Thyroid gland (tissue), 4 donors: Measurements from ENCODE around the gene KREMEN1. TPM values are rescaled to one million over a fixed set of nuclear protein-coding genes. Genes with fewer than 3 reads are reported as not detected.
A peak's percentile ranks its signal among the peaks of the same experiment; 100 is the strongest.
"Not testable (repeated sequence)": the region's sequence is repeated elsewhere in the genome, so short reads cannot be mapped to it uniquely, and the experiment has no call there.

Source experiments
- DNase-seq, 2 donors: peaks; one replicate each; pipeline ENCODE4 v3.0.0-alpha.2; 2019
- H3K27ac ChIP-seq, 3 donors: fragments of 200-600 bp; sonication (generic); 1 replicate in 2 of 3; 2 replicates in 1 of 3; pipeline ENCODE4 v1.5.1; 2016 to 2019; ENCODE audit warnings: mild to moderate bottlenecking in 1 of 3, moderate library complexity in 1 of 3
- H3K27me3 ChIP-seq: fragments of 200-600 bp; sonication (generic); one replicate; pipeline ENCODE4 v1.5.1; 2019
- H3K36me3 ChIP-seq, 2 donors: fragments of 200-600 bp; sonication (generic); one replicate each; pipeline ENCODE4 v1.5.1; 2016 to 2019
- H3K4me1 ChIP-seq, 2 donors: fragments of 200-600 bp; sonication (generic); one replicate each; pipeline ENCODE4 v1.5.1; 2017 to 2019
- H3K4me3 ChIP-seq, 3 donors: fragments of 200-600 bp; sonication (generic); replicated peaks in 1 of 3; 1 replicate in 2 of 3; 2 replicates in 1 of 3; pipeline ENCODE4 v1.5.1; 2016; ENCODE audit warnings: mild to moderate bottlenecking in 1 of 3
- H3K9me3 ChIP-seq: fragments of 200-600 bp; sonication (generic); one replicate; pipeline ENCODE4 v1.5.1; 2017
- POLR2A ChIP-seq, 2 donors: fragments of 450-650 bp; IDR thresholded peaks; one replicate each; pipeline ENCODE4 v1.6.1; 2017; ENCODE audit warnings: antibody characterized with exemption in 2 of 2, mild to moderate bottlenecking in 2 of 2, moderate library complexity in 1 of 2
- WGBS, 2 donors: methylation state at CpG; one replicate each; pipeline ENCODE4 v1.1.5; 2017; 5-methylcytosine and 5-hydroxymethylcytosine counted together
- intact Hi-C: fragments of 100-400 bp; cut with DNase I; formaldehyde crosslinking; loops from one replicate; pipeline ENCODE4 v1.15.1; 2023
- total RNA-seq, 4 donors: library from RNA; depleted of rRNA; stranded (reverse); fragments of >200 nt; gene quantifications; one replicate each; pipeline ENCODE4 v1.2.3, GENCODE V29; 2016
- TF ChIP-seq, protein P1 (sequence below), 6 experiments: fragments of 200-600 bp in 3 of 6; fragments of 450-650 bp in 3 of 6; sonication (generic) in 3 of 6; IDR thresholded peaks; one replicate each; pipeline ENCODE4 v1.5.1; 2016 to 2019; ENCODE audit warnings: antibody characterized with exemption in 6 of 6, mild to moderate bottlenecking in 2 of 6, inconsistent platforms in 1 of 6, moderate library complexity in 1 of 6

The KREMEN1 gene
- total RNA-seq, 4 donors from 2014 or later = 18.1 to 27.1 (median 25.6) TPM

- TF ChIP-seq, protein P1, sequence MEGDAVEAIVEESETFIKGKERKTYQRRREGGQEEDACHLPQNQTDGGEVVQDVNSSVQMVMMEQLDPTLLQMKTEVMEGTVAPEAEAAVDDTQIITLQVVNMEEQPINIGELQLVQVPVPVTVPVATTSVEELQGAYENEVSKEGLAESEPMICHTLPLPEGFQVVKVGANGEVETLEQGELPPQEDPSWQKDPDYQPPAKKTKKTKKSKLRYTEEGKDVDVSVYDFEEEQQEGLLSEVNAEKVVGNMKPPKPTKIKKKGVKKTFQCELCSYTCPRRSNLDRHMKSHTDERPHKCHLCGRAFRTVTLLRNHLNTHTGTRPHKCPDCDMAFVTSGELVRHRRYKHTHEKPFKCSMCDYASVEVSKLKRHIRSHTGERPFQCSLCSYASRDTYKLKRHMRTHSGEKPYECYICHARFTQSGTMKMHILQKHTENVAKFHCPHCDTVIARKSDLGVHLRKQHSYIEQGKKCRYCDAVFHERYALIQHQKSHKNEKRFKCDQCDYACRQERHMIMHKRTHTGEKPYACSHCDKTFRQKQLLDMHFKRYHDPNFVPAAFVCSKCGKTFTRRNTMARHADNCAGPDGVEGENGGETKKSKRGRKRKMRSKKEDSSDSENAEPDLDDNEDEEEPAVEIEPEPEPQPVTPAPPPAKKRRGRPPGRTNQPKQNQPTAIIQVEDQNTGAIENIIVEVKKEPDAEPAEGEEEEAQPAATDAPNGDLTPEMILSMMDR (IDR thresholded peaks at IDR 0.05) = no peak
- peak in 1 of 2 donors; percentile 19 for DNase-seq
- Histone ChIP-seq H3K27me3 (no peaks in the 10 kb centered on the region), H3K27ac (peak overlapping the region in 2 of 3 donors; percentile 64 to 83), H3K9me3 (no peaks in the 10 kb centered on the region), H3K36me3 (no peaks in the 10 kb centered on the region), H3K4me3 (no peak overlapping the region), H3K4me1 (peaks cover 56 to 62% of the 10 kb centered on the region in 2 donors)
- intact Hi-C loops = no loop called here
- 74 to 79% methylated on average over 3 of the region's 3 CpGs for WGBS, 2 donors
These were observed 8.8 kb downstream of the KREMEN1 start for GRCh38 chr22:29081517-29082236.

DNA sequence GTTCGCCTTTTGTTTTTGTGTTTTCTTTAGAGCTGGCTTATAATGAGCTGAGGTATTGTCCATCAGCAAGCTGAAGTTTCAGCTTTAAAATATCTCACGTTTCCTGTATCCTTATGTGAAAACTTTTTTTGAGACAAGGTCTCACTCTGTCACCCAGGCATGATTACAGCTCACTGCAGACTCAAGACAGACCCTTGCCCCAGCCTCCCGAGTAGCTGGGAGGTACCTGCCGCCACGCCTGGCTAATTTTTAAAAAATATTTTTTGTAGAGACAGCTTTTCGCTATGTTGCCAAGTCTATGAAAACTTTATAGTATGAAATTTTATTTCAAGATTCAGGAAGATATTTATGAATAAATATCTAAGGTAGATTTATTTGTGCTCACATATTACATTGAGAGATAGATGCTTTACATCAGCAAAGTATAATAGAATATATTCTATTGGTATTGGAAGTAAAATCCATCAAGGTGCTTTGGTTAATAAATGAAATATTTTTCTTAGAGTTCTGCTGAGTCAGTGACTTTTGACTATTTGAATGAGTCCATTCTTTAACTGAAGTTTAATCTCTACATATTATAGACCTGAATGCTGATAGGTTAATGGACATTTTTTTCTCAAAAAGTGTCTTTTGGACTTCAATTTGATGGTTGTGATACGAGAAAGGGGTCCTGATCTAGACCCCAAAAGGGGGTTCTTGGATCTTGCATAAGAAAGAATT is 10.2 kb downstream of the KREMEN1 start:
- 46 to 60% methylated on average over 7 of the region's 7 CpGs for whole genome bisulfite sequencing, 2 donors
- Histone ChIP-seq H3K27ac (peak overlapping the region; percentile 31 to 83 (median 64)), H3K27me3 (no peaks in the 10 kb centered on the region), H3K4me3 (no peak overlapping the region), H3K9me3 (no peaks in the 10 kb centered on the region), H3K36me3 (no peaks in the 10 kb centered on the region), H3K4me1 (peaks cover 51 to 54% of the 10 kb centered on the region in 2 donors)
- TF ChIP-seq, protein P1 (IDR thresholded peaks at IDR 0.05) = no peak
- TF ChIP-seq POLR2A (IDR thresholded peaks at IDR 0.05) = no peak
- intact Hi-C loops = no loop called here
- peak; percentile 55 to 57 for DNase-seq

DNA sequence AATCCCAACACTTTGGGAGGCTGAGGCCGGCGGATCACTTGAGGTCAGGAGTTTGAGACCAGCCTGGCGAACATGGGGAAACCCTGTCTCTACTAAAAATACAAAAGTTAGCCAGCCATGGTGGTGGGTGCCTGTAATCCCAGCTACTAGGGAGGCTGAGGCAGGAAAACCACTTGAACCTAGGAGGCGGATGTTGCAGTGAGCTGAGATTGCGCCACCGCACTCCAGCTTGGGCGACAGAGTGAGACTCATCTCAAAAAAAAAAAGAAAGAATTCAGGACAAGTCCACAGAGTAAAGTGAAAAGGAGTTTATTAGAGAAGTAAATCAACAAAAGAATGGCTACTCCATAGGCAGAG is 10.7 kb downstream of the KREMEN1 start:
- H3K4me3 ChIP-seq, intact Hi-C loops, H3K36me3 ChIP-seq, H3K9me3 ChIP-seq, H3K27me3 ChIP-seq: not testable (repeated sequence)
- 95 to 97% methylated on average over 7 of the region's 7 CpGs for WGBS, 2 donors
- DNase-seq = peak; percentile 41 to 47
- Histone ChIP-seq H3K27ac (peak overlapping the region; percentile 1 to 83 (median 29)), H3K4me1 (peaks cover 47 to 50% of the 10 kb centered on the region in 2 donors)

DNA sequence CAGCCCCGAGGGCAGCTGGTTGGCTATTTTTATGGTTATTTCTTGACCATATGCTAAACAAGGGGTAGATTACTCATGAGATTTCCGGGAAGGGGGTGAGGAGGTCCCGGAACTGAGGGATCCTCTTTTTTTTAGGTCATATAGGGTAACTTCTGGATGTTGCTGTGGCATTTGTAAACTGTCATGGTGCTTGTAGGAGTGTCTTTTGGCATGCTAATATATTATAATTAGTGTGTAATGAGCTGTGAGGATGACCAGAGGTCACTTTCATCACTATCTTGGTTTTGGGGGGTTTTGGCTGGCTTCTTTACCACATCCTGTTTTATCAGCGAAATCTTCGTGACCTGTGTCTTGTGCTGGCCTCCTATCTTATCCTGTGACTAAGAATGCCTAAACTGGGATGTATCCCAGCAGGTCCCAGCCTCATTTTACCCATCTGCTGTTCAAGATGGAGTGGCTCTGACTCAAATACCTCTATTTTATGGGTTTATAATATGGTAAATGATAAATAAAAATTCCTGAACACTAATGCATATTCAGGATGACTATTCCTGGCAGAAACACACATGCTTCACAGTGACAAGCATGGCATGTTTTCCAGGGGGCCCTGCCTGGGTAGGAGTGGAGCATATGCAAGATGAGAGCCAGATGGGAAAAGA is 11.2 kb downstream of the KREMEN1 start:
- peaks cover 42 to 48% of the 10 kb centered on the region in 2 donors for H3K4me1 ChIP-seq
- no peaks in the 10 kb centered on the region for H3K36me3 ChIP-seq
- peak overlapping the region in 2 of 3 donors; percentile 29 to 83 for H3K27ac ChIP-seq
- no peaks in the 10 kb centered on the region for H3K9me3 ChIP-seq
- DNase-seq = no peak
- H3K27me3 ChIP-seq = no peaks in the 10 kb centered on the region
- 74 to 79% methylated on average over 5 of the region's 5 CpGs for WGBS, 2 donors
- intact Hi-C loops = no loop called here
- H3K4me3 ChIP-seq = no peak overlapping the region
- TF ChIP-seq, protein P1 (IDR thresholded peaks at IDR 0.05) = no peak
- no peak for TF ChIP-seq POLR2A (IDR thresholded peaks at IDR 0.05)

GRCh38 chr22:29087012-29087411 is 14.2 kb downstream of the KREMEN1 start:
- Histone ChIP-seq H3K27ac (no peak overlapping the region), H3K4me3 (no peak overlapping the region), H3K27me3 (no peaks in the 10 kb centered on the region), H3K4me1 (peaks cover 18 to 22% of the 10 kb centered on the region in 2 donors), H3K9me3 (no peaks in the 10 kb centered on the region), H3K36me3 (no peaks in the 10 kb centered on the region)
- DNase-seq = no peak
- intact Hi-C loops = no loop called here
- TF ChIP-seq POLR2A (IDR thresholded peaks at IDR 0.05) = no peak
- TF ChIP-seq, protein P1 (IDR thresholded peaks at IDR 0.05) = no peak
- WGBS, 2 donors = 94% methylated on average over 2 of the region's 2 CpGs
